Cerebellar nuclear complex (tissue), 1 donor: Measurements from ENCODE around the gene NFKBIZ.
"Not testable (repeated sequence)": the region's sequence is repeated elsewhere in the genome, so short reads cannot be mapped to it uniquely, and the experiment has no call there.

ENCODE experiments used
- DNase-seq, 2 experiments: peaks; one replicate each; lab custom pipeline; 2025; lab: John Stamatoyannopoulos, UW

The NFKBIZ gene

GRCh38 chr3:101878589-101878988 is 29.3 kb downstream of the NFKBIZ start:
- no peak for DNase-seq

GRCh38 chr3:101879102-101879501 is 29.8 kb downstream of the NFKBIZ start:
- no peak for DNase-seq

GRCh38 chr3:101879623-101880284 is 30.4 kb downstream of the NFKBIZ start:
- no peak for DNase-seq

GRCh38 chr3:101884776-101885175 is 35.5 kb downstream of the NFKBIZ start:
- DNase-seq, result no peak

GRCh38 chr3:101885584-101885983 is 36.3 kb downstream of the NFKBIZ start:
- not testable (repeated sequence) for DNase-seq

- DNase-seq, result no peak
These were observed 37.3 kb downstream of the NFKBIZ start for GRCh38 chr3:101886626-101887025.

- no peak for DNase-seq
These were observed 39.3 kb downstream of the NFKBIZ start for GRCh38 chr3:101888653-101889052.

GRCh38 chr3:101890716-101891115 is 41.4 kb downstream of the NFKBIZ start:
- DNase-seq, result no peak

- DNase-seq, result no peak
These were observed 43.3 kb downstream of the NFKBIZ start for GRCh38 chr3:101892648-101893047.

- DNase-seq, result no peak
These were observed 46.9 kb downstream of the NFKBIZ start for GRCh38 chr3:101896083-101896757.

GRCh38 chr3:101897013-101897412 is 47.7 kb downstream of the NFKBIZ start:
- no peak for DNase-seq

GRCh38 chr3:101898039-101898438 is 48.7 kb downstream of the NFKBIZ start:
- DNase-seq, result no peak

GRCh38 chr3:101898752-101899169 is 49.4 kb downstream of the NFKBIZ start:
- no peak for DNase-seq

GRCh38 chr3:101900316-101900715 is 51.0 kb downstream of the NFKBIZ start:
- DNase-seq, result no peak

- no peak for DNase-seq
These were observed 51.4 kb downstream of the NFKBIZ start for GRCh38 chr3:101900736-101901135.

GRCh38 chr3:101902041-101902440 is 52.7 kb downstream of the NFKBIZ start:
- no peak for DNase-seq

GRCh38 chr3:101903451-101903871 is 54.1 kb downstream of the NFKBIZ start:
- no peak for DNase-seq

- DNase-seq, result not testable (repeated sequence)
These were observed 56.3 kb downstream of the NFKBIZ start for GRCh38 chr3:101905573-101905972.
